ENCODE results near the gene APBB2.

Gene APBB2

DNA sequence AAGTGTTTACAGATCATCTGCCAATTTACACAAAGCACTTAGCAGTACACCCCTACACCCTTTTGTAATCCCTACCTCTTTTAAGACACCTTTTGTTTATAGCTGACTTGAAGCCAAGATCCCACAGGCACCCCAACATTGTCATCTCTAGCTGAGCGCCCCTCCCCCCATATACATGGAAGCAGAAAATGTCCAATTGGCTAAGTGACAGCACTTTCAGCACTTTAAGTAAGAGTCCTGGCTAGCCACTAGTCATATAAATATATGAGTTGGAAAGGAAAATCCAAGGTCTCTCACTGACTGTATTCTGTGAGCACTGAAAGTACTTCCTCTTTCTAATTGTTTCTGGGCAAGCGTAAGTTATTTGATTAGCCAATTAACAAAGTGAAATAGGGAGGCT lies 356.4 kb downstream of the APBB2 start:
- ATAC-seq: no peak
- no peak for DNase-seq
- peaks cover 62% of the 10 kb centered on the region for H3K27me3 Mint-ChIP-seq
- H3K9me3 Mint-ChIP-seq: no peaks in the 10 kb centered on the region
- H3K27ac Mint-ChIP-seq: no peak overlapping the region
- peaks cover 16% of the 10 kb centered on the region for H3K4me1 Mint-ChIP-seq
- H3K4me3 Mint-ChIP-seq: peak overlapping the region; percentile 34
- no peaks in the 10 kb centered on the region for H3K36me3 Mint-ChIP-seq (ENCODE audit: low read depth)

DNA sequence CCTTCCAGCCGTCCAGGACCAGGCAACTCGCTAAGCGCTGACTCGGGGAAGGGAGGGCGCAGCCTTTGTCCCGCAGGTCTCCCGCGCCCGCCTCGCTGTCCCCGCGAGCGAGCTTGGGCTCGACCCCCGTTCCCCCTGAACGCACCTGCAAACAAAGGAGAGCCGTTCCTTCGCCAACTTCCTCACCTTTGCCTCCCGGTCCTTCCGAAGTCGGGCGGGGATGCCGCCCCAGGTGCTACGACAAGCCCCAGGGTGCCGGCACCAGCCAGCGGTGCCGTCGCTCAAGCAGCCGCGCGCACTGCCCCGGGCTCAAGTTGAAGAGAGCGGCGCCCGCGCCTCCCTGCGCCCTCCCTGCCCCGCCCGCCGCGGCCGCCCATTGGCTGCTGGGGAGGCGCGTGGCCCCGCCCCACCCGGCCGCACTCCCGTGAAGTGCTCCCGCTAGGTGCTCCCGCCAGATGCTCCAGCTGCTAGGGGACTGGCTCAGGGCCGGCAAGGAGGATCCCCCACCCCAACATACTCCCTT lies 357.4 kb downstream of the APBB2 start:
- H3K27me3 Mint-ChIP-seq: peaks cover 66% of the 10 kb centered on the region
- DNase-seq: peak; percentile 71
- H3K36me3 Mint-ChIP-seq (ENCODE audit: low read depth): no peaks in the 10 kb centered on the region
- H3K4me1 Mint-ChIP-seq: peaks cover 16% of the 10 kb centered on the region
- peak overlapping the region; percentile 63 for H3K4me3 Mint-ChIP-seq
- H3K9me3 Mint-ChIP-seq: no peaks in the 10 kb centered on the region
- H3K27ac Mint-ChIP-seq: no peak overlapping the region
- peak; percentile 95 for ATAC-seq

DNA sequence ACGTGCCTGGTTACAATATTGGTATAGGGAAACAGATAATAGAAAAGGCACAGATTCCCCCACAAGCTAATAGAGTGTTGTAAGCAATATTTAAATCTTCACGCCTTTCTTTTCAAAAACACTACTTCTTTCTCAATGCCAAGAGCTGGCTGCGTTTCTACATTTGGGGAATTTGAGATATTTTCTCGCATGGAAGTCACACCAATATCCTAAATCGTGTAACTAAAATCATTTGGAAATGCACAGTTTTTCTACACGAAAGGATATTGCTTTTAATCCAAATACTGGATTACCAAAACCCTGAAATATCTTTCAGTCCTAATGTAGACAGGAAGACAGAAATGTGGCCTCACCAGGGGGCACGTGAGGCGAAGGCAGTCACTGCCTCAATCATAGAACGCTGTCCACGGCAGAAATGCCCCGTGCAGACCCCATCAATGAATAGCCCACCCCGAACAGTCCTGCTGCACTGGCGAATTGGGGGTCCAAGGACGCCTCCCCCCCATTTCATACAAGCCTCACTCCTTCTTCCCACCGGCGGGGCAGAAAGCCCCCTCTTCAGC lies 358.0 kb downstream of the APBB2 start:
- Mint-ChIP-seq H3K4me1 (peaks cover 16% of the 10 kb centered on the region), H3K27ac (no peak overlapping the region), H3K27me3 (peaks cover 67% of the 10 kb centered on the region), H3K9me3 (no peaks in the 10 kb centered on the region), H3K4me3 (peak overlapping the region; percentile 63), H3K36me3 (ENCODE audit: low read depth) (no peaks in the 10 kb centered on the region)
- ATAC-seq: no peak
- no peak for DNase-seq

DNA sequence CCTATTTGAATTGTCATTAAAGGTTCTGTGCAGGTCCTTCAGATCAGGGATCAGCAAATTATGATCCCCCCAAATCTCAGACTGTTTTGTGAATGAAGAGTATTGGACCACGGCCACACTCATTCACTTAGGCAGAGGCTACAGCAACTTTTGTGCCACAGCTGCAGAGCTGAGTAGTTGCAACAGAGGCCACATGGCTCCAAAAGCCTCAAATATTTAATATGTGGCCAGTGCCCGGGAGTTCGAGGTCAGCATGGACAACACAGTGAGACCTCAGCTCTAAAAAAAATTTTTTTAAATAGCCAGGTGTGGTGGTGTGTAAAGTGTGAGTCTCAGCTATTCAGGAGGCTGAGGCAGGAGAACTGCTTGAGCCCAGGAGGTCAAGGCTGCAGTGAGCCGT lies 363.8 kb downstream of the APBB2 start:
- H3K9me3 Mint-ChIP-seq: no peaks in the 10 kb centered on the region
- H3K27me3 Mint-ChIP-seq: peaks cover 37% of the 10 kb centered on the region
- ATAC-seq: no peak
- H3K27ac Mint-ChIP-seq: no peak overlapping the region
- DNase-seq: no peak
- no peaks in the 10 kb centered on the region for H3K36me3 Mint-ChIP-seq (ENCODE audit: low read depth)
- H3K4me1 Mint-ChIP-seq: peaks cover 7% of the 10 kb centered on the region
- H3K4me3 Mint-ChIP-seq: no peak overlapping the region

DNA sequence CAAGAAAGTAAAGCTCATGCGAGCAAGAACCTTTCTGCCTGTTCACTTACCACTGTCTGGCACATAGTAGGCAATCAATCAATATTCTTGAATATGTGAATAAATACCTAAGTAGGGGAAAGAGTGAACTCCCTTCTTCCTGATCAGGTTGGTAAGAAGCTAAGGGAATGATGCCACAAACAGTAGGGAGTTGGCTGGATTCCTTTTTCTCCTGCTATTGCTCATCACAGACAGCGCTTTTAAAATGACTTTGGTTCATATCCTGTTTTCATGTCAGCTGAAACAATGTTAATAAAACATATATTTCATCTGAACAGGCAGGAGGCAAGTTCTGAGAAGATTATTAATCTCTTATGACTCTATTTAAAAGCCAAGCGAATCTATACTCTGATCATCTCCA lies 365.4 kb downstream of the APBB2 start:
- Mint-ChIP-seq H3K27me3 (peaks cover 25% of the 10 kb centered on the region), H3K36me3 (ENCODE audit: low read depth) (no peaks in the 10 kb centered on the region), H3K4me3 (no peak overlapping the region), H3K9me3 (no peaks in the 10 kb centered on the region), H3K27ac (no peak overlapping the region), H3K4me1 (peaks cover 5% of the 10 kb centered on the region)
- DNase-seq: no peak
- ATAC-seq: no peak

DNA sequence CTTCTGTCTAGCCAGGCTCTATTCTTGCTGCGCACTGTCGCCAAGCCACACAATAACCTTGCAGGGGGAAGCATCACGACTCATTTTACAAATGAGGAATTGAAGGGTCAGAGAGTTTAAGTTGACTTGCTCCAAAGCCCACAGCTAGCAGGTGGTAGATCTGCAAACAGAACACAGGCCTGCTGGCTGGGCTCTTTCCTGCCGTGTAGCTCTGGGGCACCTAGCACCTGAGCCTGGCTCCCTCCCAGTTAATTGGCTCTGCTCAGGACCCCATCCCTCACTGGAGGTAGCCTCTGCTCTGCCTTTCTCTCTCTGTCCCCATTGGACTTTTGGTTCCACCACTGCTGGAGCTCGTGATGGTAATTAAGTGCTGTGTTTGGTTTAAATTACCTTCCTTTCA lies 366.1 kb downstream of the APBB2 start:
- no peak overlapping the region for H3K27ac Mint-ChIP-seq
- DNase-seq (no peak), ATAC-seq (no peak)
- no peaks in the 10 kb centered on the region for H3K36me3 Mint-ChIP-seq (ENCODE audit: low read depth)
- no peak overlapping the region for H3K4me3 Mint-ChIP-seq
- H3K9me3 Mint-ChIP-seq: no peaks in the 10 kb centered on the region
- H3K4me1 Mint-ChIP-seq: peaks cover 5% of the 10 kb centered on the region
- H3K27me3 Mint-ChIP-seq: peaks cover 20% of the 10 kb centered on the region

DNA sequence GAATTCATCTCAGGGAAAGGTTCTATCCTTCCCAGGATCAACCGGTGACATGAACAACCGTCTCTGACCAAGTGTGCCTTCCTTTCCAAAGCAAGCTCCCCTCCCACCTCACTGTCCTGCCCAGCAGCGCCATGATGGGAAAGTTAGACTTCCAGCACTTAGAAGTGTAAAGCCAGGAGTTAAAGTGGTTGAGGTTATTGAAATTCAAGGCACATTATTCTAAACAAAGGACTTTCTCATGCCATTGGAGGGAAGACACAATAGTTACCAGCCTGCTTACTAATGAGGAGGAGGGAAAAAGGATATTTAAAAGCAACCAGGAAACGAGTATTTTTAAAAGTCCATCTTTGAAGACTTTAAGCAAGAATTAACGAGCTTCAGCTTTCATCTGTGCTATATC lies 367.8 kb downstream of the APBB2 start:
- no peak for ATAC-seq
- no peaks in the 10 kb centered on the region for H3K9me3 Mint-ChIP-seq
- no peak overlapping the region for H3K27ac Mint-ChIP-seq
- H3K4me1 Mint-ChIP-seq: peaks cover 8% of the 10 kb centered on the region
- DNase-seq: no peak
- H3K4me3 Mint-ChIP-seq: no peak overlapping the region
- H3K27me3 Mint-ChIP-seq: peaks cover 13% of the 10 kb centered on the region
- no peaks in the 10 kb centered on the region for H3K36me3 Mint-ChIP-seq (ENCODE audit: low read depth)

DNA sequence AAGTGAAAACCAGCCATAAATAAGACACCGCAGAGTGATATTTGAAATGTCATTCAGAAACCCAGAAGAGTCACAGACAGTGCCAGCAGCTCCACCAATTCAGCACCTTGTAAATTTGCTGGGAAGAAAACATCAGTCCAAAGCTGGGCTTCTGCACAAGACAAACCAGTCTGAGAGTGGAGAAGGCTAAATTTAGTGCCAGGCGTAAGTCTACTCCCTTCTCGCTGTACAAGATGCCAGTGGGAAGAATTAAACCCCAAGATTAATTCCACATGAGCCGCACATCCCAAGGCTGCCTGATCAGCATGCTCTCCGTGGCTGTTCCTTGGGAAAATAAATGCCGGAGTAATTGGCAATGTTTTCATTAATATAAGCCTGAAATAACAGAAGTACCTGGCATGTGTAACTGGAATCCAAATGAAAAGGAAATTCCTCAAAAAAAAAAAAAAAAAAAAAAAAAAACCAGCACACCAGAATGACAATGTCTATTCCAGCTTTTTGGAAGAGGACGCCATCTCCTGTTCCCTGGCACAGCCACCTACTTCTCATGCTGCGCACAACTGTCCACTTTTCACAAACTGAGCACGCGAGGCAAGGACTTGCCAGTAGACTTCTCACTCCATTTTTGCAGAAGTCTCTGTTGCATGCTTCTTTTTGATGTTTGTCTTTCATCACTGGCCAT lies 369.0 kb downstream of the APBB2 start:
- Mint-ChIP-seq H3K27ac (no peak overlapping the region), H3K4me3 (no peak overlapping the region)

DNA sequence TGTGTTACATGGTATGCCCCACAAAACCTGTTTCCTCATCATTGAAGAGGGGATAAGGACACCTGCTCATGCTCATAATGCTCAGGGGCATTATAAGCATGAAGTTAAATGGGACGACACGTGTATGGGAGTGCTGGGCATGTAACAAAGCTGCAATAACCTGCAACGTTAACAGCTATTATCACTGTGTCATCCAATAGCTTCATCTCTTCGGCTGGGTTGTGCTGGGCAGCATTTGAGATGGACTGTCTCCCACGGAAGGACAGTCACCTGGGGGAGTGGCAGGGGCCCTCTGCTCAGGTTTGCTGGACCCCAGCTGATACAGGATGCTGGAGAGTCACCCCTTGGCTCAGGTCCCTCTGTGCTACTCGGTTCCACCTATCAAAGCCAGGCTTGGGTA lies 370.1 kb downstream of the APBB2 start:
- Mint-ChIP-seq H3K4me3 (no peak overlapping the region), H3K9me3 (no peaks in the 10 kb centered on the region)

More for the DNA sequence above, 369.0 kb downstream of the APBB2 start:
- DNase-seq (no peak), ATAC-seq (no peak)
- peaks cover 17% of the 10 kb centered on the region for H3K4me1 Mint-ChIP-seq
- H3K9me3 Mint-ChIP-seq: no peaks in the 10 kb centered on the region
- H3K36me3 Mint-ChIP-seq (ENCODE audit: low read depth): no peaks in the 10 kb centered on the region
- peaks cover 8% of the 10 kb centered on the region for H3K27me3 Mint-ChIP-seq

DNA sequence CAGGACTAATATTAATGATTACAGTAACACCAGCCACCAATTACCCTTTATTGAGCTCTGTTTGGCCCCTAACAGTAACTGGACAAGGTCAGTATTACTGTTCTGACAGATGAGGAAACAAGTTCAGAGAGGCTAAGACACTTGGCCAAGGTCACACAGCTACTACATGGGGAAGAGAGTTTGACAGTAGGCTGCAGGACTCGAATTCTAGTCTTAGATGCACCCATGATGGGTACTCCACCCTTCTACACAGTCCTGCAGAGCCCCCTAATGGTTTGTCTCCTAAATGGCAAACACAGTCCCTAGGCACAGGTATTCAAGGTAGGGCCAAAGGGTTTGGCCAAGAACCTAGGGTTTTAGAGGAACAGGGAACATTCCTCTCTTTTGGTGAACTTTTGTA lies 370.6 kb downstream of the APBB2 start:
- Mint-ChIP-seq H3K4me3 (no peak overlapping the region), H3K9me3 (no peaks in the 10 kb centered on the region), H3K27ac (no peak overlapping the region), H3K4me1 (peaks cover 21% of the 10 kb centered on the region), H3K27me3 (peaks cover 4% of the 10 kb centered on the region), H3K36me3 (ENCODE audit: low read depth) (no peaks in the 10 kb centered on the region)
- DNase-seq (no peak), ATAC-seq (peak; percentile 73)

More for the DNA sequence above, 370.1 kb downstream of the APBB2 start:
- H3K27me3 Mint-ChIP-seq: peaks cover 7% of the 10 kb centered on the region
- no peaks in the 10 kb centered on the region for H3K36me3 Mint-ChIP-seq (ENCODE audit: low read depth)
- H3K27ac Mint-ChIP-seq: no peak overlapping the region
- peaks cover 19% of the 10 kb centered on the region for H3K4me1 Mint-ChIP-seq
- no peak for DNase-seq
- no peak for ATAC-seq

DNA sequence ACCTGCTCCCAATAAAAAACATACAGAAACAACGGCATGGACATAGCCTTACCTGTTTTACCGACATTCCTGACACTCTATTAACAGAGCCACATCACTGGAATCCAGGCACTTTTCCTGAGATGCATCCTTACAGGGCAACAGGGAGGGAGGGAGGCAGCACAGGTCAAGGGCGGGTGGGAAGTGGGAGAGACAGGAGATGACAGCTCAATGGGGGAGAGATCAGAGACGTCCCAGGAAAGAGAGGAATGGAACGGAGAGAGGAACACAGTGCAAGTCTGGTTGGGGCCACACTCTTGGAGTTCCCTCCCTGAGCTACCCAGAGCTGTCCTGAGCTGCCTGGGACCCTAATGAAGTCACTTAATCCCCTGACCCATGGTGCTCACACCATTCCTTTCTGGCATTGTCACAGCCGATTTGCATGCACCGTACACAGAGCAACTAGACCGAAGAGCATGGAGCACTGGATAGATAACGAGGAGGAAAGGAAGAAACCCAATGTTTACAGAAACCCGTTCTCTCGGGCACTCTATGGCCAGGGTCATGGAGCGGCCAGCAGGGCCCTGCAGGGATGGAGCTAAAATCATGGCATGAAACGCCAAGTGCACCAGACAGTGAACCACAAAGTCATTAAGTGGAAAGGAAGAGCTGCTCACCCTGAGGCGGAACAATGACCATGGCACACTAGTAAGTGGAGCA lies 371.5 kb downstream of the APBB2 start:
- Mint-ChIP-seq H3K27me3 (peaks cover 3% of the 10 kb centered on the region), H3K27ac (no peak overlapping the region), H3K36me3 (ENCODE audit: low read depth) (no peaks in the 10 kb centered on the region), H3K4me3 (no peak overlapping the region), H3K9me3 (no peaks in the 10 kb centered on the region), H3K4me1 (peaks cover 21% of the 10 kb centered on the region)
- DNase-seq (no peak), ATAC-seq (no peak)

DNA sequence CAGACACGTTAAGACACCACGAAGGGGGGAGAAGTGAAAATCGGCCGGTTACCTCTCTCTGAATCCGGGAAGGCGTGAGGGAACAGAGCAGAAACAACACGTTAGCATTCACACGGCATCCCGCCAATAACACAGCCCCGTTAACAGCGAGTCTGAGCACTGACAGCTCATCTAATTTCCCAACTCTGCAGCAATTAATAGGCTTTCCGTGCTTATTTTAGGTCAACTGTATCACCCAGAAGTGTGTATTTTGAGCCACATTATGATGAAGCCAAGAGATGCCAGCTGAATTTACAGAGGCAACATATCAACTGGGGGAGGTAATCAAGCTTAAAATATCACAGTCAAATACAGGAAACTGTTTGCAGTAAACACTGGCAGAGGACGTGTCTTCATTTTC lies 372.0 kb downstream of the APBB2 start:
- no peak overlapping the region for H3K27ac Mint-ChIP-seq
- DNase-seq (no peak), ATAC-seq (no peak)
- peaks cover 18% of the 10 kb centered on the region for H3K4me1 Mint-ChIP-seq
- H3K9me3 Mint-ChIP-seq: no peaks in the 10 kb centered on the region
- H3K4me3 Mint-ChIP-seq: no peak overlapping the region
- H3K27me3 Mint-ChIP-seq: peaks cover 3% of the 10 kb centered on the region
- no peaks in the 10 kb centered on the region for H3K36me3 Mint-ChIP-seq (ENCODE audit: low read depth)

DNA sequence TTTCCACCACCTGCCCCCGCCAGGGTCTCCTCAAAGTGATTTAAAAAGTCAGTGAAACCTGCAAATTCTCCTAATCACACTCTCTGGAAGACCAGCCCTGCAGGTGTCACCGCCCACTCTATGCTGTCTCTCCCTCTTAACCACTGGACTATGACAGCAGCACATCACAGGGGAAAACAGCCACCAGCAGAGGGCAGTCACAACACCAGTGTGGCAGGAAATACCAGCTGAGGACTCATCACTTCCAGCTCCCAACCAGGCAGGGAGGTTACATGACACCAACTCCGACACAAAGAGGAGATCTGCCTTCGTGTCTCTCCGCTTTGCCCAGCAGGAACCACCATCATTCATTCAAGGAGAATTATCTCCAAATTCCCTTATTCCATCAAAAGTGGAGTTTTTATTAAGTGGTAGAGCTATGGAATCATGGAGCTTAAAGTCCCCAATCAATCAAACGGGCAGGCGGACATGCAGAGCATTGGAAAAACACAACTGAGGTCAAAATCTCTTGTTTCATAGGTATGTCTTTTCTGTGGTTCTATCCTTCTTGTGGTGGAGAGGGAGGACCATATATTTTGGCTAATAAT lies 373.3 kb downstream of the APBB2 start:
- ATAC-seq (peak; percentile 92), DNase-seq (peak; percentile 84)
- Mint-ChIP-seq H3K4me3 (no peak overlapping the region), H3K9me3 (no peaks in the 10 kb centered on the region), H3K27ac (no peak overlapping the region), H3K36me3 (ENCODE audit: low read depth) (no peaks in the 10 kb centered on the region), H3K27me3 (peaks cover 3% of the 10 kb centered on the region), H3K4me1 (peaks cover 20% of the 10 kb centered on the region)

DNA sequence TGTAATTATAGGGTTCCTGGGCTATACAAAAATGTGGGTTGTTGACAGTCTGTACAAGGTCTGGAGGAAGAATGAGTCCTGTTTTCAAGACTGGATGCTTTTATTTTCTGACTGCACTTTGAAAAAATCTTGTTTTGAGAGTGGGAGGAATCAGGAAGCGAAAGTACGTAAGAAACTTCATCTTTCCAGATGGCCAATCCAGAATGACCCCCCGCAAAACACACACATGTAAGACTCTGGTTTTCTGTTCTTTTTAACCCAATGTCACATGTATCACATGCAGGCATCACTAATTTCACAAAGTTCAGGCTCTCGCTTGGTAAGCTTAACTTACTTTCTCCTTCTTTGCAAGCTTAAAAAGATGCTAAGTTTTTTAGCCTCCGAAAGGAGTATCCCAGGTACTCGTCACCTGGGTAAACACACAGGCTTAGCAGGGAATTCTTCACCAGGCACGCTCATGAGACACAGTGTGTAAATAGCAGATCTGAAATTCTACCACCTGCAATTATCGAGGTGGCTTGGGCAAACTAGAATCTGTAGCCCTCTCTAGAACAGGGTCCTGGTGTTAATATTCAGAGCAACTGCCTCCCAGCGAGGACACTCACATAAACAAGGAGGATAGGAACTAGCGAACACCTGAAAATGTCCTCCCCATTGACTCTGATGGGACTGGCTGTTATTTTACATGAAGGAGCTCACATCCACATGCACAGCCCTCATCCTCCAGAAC lies 373.9 kb downstream of the APBB2 start:
- Mint-ChIP-seq H3K27ac (no peak overlapping the region), H3K27me3 (no peaks in the 10 kb centered on the region), H3K4me1 (peaks cover 22% of the 10 kb centered on the region), H3K9me3 (no peaks in the 10 kb centered on the region), H3K4me3 (no peak overlapping the region), H3K36me3 (ENCODE audit: low read depth) (no peaks in the 10 kb centered on the region)
- no peak for ATAC-seq
- DNase-seq: no peak

Measured in activated naive CD8-positive, alpha-beta T cell treated with anti-CD3 and anti-CD28 coated beads, Interleukin-2, amount 50 U/mL, for 24 hours (primary cell).